GM19099 (cell line): ENCODE measurements around the gene POLRMT.

ENCODE experiments used
- POLR2A ChIP-seq: IDR thresholded peaks from 3 replicates; pipeline ENCODE4 v1.6.1; 2011; ENCODE audit warnings: low read depth; ENCODE audit not compliant: insufficient read length; ENCODE audit errors: extremely low read depth

The POLRMT gene

GRCh38 chr19:633068-633785 is at the start of gene POLRMT:
Gene POLRMT (minus strand): TSS chr19:633537. CDS start chr19:633512, 25 bp downstream.
- TF ChIP-seq POLR2A: peak; percentile 72

DNA sequence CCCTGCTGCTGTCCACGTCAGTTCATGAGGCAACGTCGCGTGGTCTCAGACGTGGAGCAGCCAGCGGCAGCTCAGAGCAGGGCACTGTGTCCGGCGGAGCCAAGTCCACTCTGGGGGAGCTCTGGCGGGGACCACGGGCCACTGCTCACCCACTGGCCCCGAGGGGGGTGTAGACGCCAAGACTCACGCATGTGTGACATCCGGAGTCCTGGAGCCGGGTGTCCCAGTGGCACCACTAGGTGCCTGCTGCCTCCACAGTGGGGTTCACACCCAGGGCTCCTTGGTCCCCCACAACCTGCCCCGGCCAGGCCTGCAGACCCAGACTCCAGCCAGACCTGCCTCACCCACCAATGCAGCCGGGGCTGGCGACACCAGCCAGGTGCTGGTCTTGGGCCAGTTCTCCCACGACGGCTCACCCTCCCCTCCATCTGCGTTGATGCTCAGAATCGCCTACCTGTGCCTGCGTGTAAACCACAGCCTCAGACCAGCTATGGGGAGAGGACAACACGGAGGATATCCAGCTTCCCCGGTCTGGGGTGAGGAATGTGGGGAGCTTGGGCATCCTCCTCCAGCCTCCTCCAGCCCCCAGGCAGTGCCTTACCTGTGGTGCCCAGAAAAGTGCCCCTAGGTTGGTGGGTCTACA is 49.5 kb upstream of the POLRMT start:
- no peak for TF ChIP-seq POLR2A

DNA sequence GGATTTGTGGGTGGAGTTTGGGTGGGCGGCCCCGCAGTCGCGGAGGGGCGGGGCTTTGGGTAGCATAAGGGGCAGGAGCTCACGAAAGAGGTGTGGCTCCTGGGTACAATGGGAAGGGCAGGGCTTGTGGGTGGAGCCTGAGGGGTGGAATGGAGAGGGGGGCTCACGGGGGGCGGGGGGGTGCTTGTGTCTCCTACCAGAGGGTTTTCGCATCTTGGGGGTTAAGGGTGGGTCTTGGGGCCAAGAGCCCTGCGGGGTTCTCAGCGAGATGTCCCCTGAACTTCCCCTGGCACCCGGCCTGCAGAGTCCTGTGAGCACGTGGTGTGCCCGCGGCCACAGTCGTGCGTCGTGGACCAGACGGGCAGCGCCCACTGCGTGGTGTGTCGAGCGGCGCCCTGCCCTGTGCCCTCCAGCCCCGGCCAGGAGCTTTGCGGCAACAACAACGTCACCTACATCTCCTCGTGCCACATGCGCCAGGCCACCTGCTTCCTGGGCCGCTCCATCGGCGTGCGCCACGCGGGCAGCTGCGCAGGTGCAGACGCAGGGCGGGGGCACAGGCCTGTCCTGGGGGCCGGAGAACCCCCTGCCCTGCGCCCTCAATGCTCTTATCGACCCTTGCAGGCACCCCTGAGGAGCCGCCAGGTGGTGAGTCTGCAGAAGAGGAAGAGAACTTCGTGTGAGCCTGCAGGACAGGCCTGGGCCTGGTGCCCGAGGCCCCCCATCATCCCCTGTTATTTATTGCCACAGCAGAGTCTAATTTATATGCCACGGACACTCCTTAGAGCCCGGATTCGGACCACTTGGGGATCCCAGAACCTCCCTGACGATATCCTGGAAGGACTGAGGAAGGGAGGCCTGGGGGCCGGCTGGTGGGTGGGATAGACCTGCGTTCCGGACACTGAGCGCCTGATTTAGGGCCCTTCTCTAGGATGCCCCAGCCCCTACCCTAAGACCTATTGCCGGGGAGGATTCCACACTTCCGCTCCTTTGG is 48.0 kb upstream of the POLRMT start:
- TF ChIP-seq POLR2A: no peak

DNA sequence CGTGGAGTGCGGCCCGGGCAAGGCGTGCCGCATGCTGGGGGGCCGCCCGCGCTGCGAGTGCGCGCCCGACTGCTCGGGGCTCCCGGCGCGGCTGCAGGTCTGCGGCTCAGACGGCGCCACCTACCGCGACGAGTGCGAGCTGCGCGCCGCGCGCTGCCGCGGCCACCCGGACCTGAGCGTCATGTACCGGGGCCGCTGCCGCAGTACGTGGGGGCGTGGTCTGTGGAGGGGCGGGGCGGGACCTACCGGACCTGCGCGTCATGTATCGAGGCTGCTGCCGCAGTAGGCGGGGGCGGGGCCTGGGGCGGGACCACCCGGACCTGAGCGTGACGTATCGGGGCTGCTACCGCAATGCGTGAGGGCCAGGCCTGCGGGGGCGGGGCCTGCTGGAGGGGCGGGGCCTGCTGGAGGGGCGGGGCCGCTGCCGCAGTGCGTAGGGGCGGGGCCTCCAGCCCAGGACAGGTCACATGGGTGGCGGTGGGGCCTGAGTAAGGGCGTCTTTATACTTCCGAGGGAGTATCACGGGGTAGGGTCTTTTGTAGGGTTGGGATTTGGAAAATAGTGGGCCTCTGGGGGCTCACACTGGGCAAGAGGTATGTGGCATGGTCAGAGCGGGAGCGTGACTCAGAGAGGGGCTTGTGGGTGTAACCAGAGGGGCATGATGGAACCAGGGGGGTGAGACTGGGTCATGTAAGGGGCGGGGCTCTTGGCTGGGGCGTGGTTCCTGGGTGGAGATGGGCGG is 47.1 kb upstream of the POLRMT start:
- TF ChIP-seq POLR2A: peak; percentile 56

- TF ChIP-seq POLR2A: no peak
These were observed 46.3 kb upstream of the POLRMT start for GRCh38 chr19:679418-680286.

GRCh38 chr19:678791-679388 is 45.6 kb upstream of the POLRMT start:
- no peak for TF ChIP-seq POLR2A

- TF ChIP-seq POLR2A: no peak
These were observed 44.5 kb upstream of the POLRMT start for GRCh38 chr19:677601-678436.

- TF ChIP-seq POLR2A: no peak
These were observed 43.9 kb upstream of the POLRMT start for GRCh38 chr19:677201-677600.

DNA sequence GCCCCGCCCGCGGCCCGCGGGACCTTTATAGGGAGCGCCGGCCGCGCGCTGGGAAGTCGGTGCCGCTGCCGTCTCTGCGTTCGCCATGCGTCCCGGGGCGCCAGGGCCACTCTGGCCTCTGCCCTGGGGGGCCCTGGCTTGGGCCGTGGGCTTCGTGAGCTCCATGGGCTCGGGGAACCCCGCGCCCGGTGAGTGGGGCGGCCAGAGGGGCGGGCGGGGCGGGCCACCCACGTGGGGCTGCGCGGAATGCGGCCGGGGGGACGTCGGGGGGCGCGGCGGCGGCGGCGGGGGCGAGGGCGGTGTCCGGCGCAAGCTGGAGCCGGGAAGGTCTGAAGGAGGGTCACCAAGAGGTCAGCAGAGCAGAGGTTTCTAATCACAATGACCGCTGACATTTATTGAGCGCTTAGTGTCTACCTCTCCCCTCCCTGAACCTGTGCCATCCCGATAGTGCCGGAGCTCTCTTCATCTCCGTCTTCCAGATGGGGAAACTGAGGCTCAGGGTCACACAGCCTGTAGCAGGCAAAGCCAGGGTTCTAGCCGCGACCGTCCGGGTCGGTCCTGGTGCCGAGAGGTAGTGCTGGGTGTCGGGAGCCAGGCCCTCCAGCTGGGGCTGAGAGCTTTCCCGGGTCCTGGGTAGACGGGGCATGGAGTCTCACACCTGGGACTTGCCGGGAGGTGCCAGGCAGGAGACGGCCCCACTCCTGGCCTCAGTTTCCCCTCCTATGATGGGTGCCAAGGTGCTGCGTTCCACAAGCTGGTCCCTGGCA is 43.2 kb upstream of the POLRMT start, which contains the start of gene FSTL3:
Gene FSTL3 (plus strand): TSS at position 54 of the 767 bp plus-strand sequence. CDS start 32 bp downstream, at position 86.
- no peak for TF ChIP-seq POLR2A

- no peak for TF ChIP-seq POLR2A
These were observed 42.6 kb upstream of the POLRMT start for GRCh38 chr19:676007-676338.

DNA sequence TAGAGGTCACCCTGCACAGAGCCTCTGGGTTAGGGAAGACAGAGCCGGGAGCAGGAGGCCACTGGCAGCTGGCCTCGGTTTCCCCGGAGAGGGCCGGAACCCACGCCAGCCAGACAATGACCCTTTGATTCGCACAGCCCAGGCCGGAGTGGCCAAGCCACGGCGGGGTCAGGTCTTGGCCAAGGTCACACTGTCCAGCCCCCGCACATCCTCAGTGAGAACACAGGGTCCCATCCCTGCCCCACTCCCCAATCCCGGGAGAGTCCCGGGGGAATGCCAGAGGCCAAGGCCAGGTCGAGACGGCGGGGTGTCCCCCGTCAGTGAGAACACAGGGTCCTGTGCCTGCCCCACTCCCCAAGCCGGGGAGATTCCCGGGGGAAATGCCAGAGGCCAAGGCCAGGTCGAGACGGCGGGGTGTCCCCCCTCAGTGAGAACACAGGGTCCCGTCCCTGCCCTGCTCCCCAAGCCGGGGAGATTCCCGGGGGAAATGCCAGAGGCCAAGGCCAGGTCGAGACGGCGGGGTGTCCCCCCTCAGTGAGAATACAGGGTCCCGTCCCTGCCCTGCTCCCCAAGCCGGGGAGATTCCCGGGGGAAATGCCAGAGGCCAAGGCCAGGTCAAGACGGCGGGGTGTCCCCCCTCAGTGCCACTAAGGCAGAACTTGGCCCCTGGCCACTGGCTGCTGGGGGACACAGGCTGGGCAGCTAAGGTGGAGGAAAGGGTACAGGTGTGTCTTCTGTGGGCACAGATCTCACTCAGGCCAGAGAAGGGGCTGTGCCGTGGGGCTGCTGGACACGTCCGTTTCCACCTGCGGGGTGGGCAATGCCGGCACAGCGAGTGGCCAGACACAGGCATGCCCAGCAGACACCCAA is 41.2 kb upstream of the POLRMT start:
- TF ChIP-seq POLR2A: no peak
